Effector memory CD4-positive, alpha-beta T cell (primary cell): Measurements from ENCODE around the gene FAAH2.

Source experiments
- DNase-seq, 3 donors: peaks; one replicate each; pipeline ENCODE4 v3.0.0-alpha.2; 2020
- H3K27ac ChIP-seq: 2 replicates; pipeline ENCODE4 v1.7.0; 2013; ENCODE audit warnings: mild to moderate bottlenecking, low read length, moderate library complexity; ENCODE audit not compliant: insufficient read depth, poor library complexity, severe bottlenecking
- H3K27me3 ChIP-seq: replicated peaks from 2 replicates; pipeline ENCODE4 v1.7.0; 2013; ENCODE audit warnings: mild to moderate bottlenecking, low read length; ENCODE audit not compliant: insufficient read depth, control insufficient read depth, poor library complexity, severe bottlenecking
- H3K36me3 ChIP-seq: 2 replicates; pipeline ENCODE4 v1.7.0; 2013; ENCODE audit warnings: mild to moderate bottlenecking, low read length, moderate library complexity; ENCODE audit not compliant: control insufficient read depth, insufficient read depth
- H3K4me1 ChIP-seq: 2 replicates; pipeline ENCODE4 v1.7.0; 2013; ENCODE audit warnings: low read length, mild to moderate bottlenecking; ENCODE audit not compliant: control insufficient read depth, insufficient read depth, poor library complexity, severe bottlenecking
- H3K4me3 ChIP-seq: 2 replicates; pipeline ENCODE4 v1.7.0; 2013; ENCODE audit warnings: low read length, low read depth, mild to moderate bottlenecking; ENCODE audit not compliant: insufficient read depth, poor library complexity, severe bottlenecking
- H3K9me3 ChIP-seq: 2 replicates; pipeline ENCODE4 v1.7.0; 2013; ENCODE audit warnings: mild to moderate bottlenecking, low read length, moderate library complexity; ENCODE audit not compliant: control insufficient read depth

The FAAH2 gene

DNA sequence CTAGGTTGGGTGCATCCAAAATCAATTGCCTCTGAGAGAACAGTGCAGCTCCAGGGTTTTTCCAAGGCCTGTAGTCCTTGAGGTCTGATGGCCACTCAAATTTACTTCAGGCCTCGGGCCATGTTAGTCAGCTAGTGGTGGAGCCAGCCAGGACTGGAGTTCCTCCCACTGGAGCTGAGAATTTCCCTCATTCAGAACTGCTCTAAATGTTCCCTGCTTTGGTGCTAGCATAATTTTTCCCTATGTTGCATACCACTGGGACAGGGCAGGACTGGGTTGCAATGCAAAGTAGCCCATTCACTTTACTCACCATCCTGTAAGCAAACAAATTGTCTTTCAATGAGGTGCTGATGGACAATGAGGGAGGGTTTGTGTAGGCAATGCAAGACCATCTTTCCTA lies 159.3 kb downstream of the FAAH2 start:
- H3K27ac ChIP-seq: no peak overlapping the region
- H3K27me3 ChIP-seq: no peaks in the 10 kb centered on the region
- H3K4me3 ChIP-seq: no peak overlapping the region
- no peaks in the 10 kb centered on the region for H3K4me1 ChIP-seq
- no peak for DNase-seq
- no peaks in the 10 kb centered on the region for H3K36me3 ChIP-seq
- no peaks in the 10 kb centered on the region for H3K9me3 ChIP-seq

DNA sequence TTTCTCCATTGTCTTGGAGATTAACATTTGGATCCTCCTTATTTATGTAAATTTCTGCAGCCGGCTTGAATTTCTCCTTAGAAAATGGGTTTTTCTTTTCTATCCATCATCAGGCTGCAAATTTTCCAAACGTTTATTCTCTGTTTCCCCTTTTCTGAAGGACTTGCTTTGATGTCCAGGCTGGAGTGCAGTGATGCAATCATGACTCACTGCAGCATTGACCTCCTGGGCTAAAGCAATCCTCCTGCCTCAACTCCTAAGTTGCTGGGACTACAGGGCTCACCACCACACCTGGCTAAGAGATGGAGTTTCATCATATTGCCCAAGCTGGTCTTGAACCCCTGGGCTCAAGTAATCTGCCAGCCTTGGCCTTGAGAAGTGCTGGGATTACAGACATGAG lies 161.3 kb downstream of the FAAH2 start:
- Histone ChIP-seq H3K9me3 (no peaks in the 10 kb centered on the region), H3K27me3 (no peaks in the 10 kb centered on the region), H3K4me1 (no peaks in the 10 kb centered on the region), H3K27ac (no peak overlapping the region), H3K36me3 (no peaks in the 10 kb centered on the region), H3K4me3 (no peak overlapping the region)
- DNase-seq: no peak

DNA sequence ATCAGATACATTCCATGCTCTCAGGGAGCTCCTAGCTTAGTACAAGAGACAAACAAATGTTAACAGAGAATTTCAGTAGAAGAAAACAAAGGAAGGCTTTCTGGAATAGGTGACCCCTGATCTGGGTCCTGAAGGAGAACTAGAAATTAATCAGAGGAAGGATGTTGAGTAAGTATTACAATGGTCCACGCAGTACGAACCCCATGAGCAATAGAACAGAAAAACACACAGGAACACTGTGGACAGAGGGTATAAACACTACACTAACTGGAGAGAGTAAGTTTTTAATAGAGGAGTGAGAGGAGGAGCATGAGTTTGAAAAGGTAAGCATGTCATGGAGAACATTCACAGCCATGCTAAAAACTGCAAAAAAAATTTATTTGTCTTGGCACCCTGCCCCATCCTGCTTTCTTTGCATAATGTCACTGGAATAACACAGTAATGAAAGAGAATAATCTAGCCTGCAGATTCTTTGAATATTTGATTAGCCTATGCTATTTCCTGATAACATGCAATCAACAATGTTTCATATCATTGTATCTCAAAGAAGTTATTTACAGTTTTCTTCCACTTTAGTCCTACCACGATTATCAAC lies 165.0 kb downstream of the FAAH2 start:
- Histone ChIP-seq H3K4me1 (no peaks in the 10 kb centered on the region), H3K36me3 (no peaks in the 10 kb centered on the region), H3K4me3 (no peak overlapping the region), H3K27me3 (no peaks in the 10 kb centered on the region), H3K27ac (no peak overlapping the region), H3K9me3 (no peaks in the 10 kb centered on the region)
- no peak for DNase-seq

DNA sequence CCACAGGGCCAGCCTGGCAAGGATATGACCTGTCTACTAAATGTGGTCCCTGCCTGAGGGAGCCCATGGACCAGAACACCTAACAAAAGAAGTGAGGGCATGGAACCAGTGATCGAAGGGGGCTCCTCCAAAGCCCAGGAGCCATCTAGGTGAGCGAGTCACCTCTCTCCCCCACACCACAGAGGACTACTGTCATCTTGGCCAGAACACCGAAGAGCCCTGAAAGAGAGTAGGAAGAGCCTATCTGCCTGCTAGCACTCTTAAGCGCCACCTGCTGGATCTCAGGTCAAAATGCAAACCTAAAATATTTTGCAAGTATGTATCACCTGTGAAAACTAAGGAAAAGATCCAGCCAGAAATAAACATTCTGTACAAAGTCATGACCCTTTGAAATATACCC lies 167.4 kb downstream of the FAAH2 start:
- H3K27me3 ChIP-seq: no peaks in the 10 kb centered on the region
- DNase-seq: peak in 1 of 3 donors; percentile 0
- no peaks in the 10 kb centered on the region for H3K36me3 ChIP-seq
- H3K4me1 ChIP-seq: no peaks in the 10 kb centered on the region
- H3K27ac ChIP-seq: no peak overlapping the region
- H3K9me3 ChIP-seq: no peaks in the 10 kb centered on the region
- H3K4me3 ChIP-seq: no peak overlapping the region

DNA sequence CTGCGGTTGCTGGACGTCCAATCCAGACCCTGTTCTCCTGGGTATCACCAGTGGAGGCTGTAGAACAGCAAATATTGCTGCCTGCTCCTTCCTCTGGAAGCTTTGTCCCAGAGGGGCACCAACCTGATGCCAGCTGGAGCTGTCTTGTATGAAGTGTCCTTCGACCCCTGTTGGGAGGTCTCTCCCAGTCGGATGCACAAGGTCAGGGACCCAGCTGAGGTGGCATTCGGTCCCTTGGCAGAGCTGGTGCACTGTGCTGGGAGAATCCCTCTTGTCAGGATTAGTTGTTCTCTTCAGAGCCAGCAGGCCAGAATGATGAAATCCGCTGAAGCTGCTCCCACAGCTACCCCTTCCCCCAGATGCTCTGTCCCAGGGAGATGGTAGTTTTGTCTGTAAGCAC lies 195.0 kb downstream of the FAAH2 start:
- no peaks in the 10 kb centered on the region for H3K4me1 ChIP-seq
- H3K36me3 ChIP-seq: no peaks in the 10 kb centered on the region
- DNase-seq: no peak
- H3K27ac ChIP-seq: no peak overlapping the region
- no peaks in the 10 kb centered on the region for H3K27me3 ChIP-seq
- no peak overlapping the region for H3K4me3 ChIP-seq
- H3K9me3 ChIP-seq: no peaks in the 10 kb centered on the region

DNA sequence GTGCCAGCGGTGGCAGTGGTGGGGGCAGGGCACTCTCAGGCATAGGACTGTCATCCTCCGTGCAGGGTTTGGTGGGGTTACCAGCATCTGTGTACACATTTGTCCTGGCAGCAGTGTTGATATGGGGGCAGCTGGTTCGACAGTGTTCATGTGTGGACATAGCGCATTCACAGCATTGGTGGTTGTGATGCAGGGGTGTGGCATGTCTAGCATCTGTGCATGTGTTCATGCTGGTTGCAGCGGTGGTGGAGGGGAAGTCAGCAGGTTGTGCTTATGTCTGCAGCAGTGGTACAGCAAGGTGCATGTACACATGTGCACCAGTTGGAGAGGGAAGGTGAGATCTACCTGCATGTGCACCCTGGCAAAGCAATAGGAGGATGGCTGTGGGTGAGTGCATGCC lies 230.0 kb downstream of the FAAH2 start:
- no peak overlapping the region for H3K27ac ChIP-seq
- H3K9me3 ChIP-seq: no peaks in the 10 kb centered on the region
- H3K4me1 ChIP-seq: no peaks in the 10 kb centered on the region
- no peak for DNase-seq
- H3K27me3 ChIP-seq: no peaks in the 10 kb centered on the region
- H3K36me3 ChIP-seq: no peaks in the 10 kb centered on the region
- H3K4me3 ChIP-seq: no peak overlapping the region

DNA sequence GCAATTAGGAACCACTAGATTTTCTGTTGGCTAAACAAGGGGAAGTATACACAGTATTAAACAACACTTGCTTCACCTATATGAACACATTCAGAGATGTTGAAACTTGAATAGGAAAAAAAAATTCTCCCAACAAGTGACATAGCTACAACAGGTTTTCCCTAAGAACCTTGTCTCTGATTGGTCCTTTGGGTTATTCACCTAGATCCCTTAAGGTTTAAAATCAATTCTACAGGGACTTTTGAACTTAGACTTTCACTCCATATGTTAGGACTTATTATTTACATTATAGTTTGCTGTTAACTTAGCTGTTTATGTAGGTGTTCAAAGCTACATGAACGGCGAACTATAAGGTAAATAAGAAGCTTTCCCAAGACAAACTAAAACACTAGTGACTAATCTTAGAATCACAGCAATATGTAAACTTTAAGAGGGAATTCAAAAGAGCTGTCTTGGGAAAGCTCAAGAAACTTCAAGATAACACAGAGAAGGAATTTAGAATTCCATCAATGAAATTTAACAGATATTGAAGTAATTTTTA lies 233.1 kb downstream of the FAAH2 start:
- DNase-seq: no peak
- no peaks in the 10 kb centered on the region for H3K27me3 ChIP-seq
- no peak overlapping the region for H3K27ac ChIP-seq
- no peaks in the 10 kb centered on the region for H3K4me1 ChIP-seq
- no peaks in the 10 kb centered on the region for H3K36me3 ChIP-seq
- no peak overlapping the region for H3K4me3 ChIP-seq
- no peaks in the 10 kb centered on the region for H3K9me3 ChIP-seq

DNA sequence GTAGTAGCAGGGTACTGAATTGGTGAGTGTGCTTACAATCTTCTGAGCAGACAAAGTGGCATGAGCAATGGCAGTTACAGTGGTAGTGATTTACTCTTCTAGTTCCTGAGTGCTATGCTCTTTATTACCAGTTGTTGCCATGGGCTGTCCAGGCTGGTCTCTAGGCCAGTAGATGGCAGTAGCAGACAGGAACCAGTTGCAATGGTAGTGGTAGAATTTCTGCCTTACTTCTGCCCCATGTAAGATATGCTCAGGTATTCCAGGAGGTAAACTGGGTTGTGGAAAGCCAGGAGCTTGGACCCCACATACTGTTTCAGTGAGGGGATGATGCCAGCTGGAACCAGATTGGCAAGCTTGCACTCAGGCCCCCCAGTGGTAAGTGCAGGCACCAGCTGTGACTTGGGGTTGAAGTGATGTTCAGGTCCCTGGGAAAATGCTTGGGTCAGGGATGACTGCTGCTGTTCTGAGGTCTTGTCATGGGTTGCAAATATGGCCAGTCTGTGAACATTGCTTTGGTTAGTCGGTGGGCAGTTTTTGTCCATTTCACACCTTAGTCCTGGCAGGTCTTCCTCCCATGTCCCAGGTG lies 242.3 kb downstream of the FAAH2 start:
- Histone ChIP-seq H3K27me3 (peaks cover 4% of the 10 kb centered on the region), H3K27ac (no peak overlapping the region), H3K4me1 (no peaks in the 10 kb centered on the region), H3K4me3 (no peak overlapping the region), H3K36me3 (no peaks in the 10 kb centered on the region), H3K9me3 (no peaks in the 10 kb centered on the region)
- DNase-seq: no peak
